Mesenchymal stem cell (in vitro differentiated cells and primary cell): ENCODE measurements around the gene C1QB.

Experiments
- DNase-seq: peaks from one replicate; pipeline ENCODE4 v3.0.0-alpha.2; 2013
- H2AFZ ChIP-seq: one replicate; pipeline ENCODE4 v1.6.1; 2013; ENCODE audit warnings: low read depth, mild to moderate bottlenecking, control low read depth, inconsistent platforms, low read length, moderate library complexity
- H2AK5ac ChIP-seq: 2 replicates; pipeline ENCODE4 v1.6.1; 2013; ENCODE audit warnings: low read length, moderate library complexity, mild to moderate bottlenecking, inconsistent platforms; ENCODE audit not compliant: severe bottlenecking
- H2BK120ac ChIP-seq: one replicate; pipeline ENCODE4 v1.6.1; 2013; ENCODE audit warnings: low read depth, mild to moderate bottlenecking, inconsistent platforms, low read length, moderate library complexity
- H2BK12ac ChIP-seq, 2 experiments: one replicate each; pipeline ENCODE4 v1.6.1; 2013; ENCODE audit warnings: inconsistent platforms in 2 of 2, low read length in 2 of 2, mild to moderate bottlenecking in 2 of 2, moderate library complexity in 2 of 2, control low read depth in 1 of 2
- H2BK15ac ChIP-seq: one replicate; pipeline ENCODE4 v1.6.1; 2013; ENCODE audit warnings: mild to moderate bottlenecking, low read depth, inconsistent platforms; ENCODE audit not compliant: poor library complexity, severe bottlenecking
- H2BK5ac ChIP-seq: 2 replicates; pipeline ENCODE4 v1.6.1; 2013; ENCODE audit warnings: low read depth, mild to moderate bottlenecking, low read length, control low read depth, inconsistent platforms; ENCODE audit not compliant: poor library complexity, severe bottlenecking
- H3K14ac ChIP-seq, 2 experiments: one replicate each; pipeline ENCODE4 v1.6.1; 2013; ENCODE audit warnings: inconsistent platforms in 2 of 2, low read length in 2 of 2, control low read depth in 1 of 2, mild to moderate bottlenecking in 1 of 2, moderate library complexity in 1 of 2
- H3K18ac ChIP-seq, 2 experiments: one replicate each; pipeline ENCODE4 v1.6.1; 2013; ENCODE audit warnings: inconsistent platforms in 2 of 2, low read length in 2 of 2, control low read depth in 1 of 2, low read depth in 1 of 2, mild to moderate bottlenecking in 1 of 2
- H3K23ac ChIP-seq, 2 experiments: one replicate each; pipeline ENCODE4 v1.6.1; 2013; ENCODE audit warnings: inconsistent platforms in 2 of 2, low read length in 2 of 2, mild to moderate bottlenecking in 2 of 2, moderate library complexity in 2 of 2, control low read depth in 1 of 2
- H3K27ac ChIP-seq: 2 replicates; pipeline ENCODE4 v1.5.1; 2013; ENCODE audit warnings: mild to moderate bottlenecking, moderate library complexity, low read length, control low read depth, inconsistent platforms; ENCODE audit not compliant: poor library complexity, severe bottlenecking
- H3K27me3 ChIP-seq, 2 experiments: 2 replicates each; pipeline versions ENCODE4 v1.6.1 to v1.7.0; 2013; ENCODE audit warnings: low read length in 2 of 2, mild to moderate bottlenecking in 2 of 2, moderate library complexity in 2 of 2, control low read depth in 1 of 2, inconsistent platforms in 1 of 2; ENCODE audit not compliant: control insufficient read depth in 1 of 2, insufficient read depth in 1 of 2
- H3K36me3 ChIP-seq, 2 experiments: 2 replicates each; pipeline versions ENCODE4 v1.6.1 to v1.7.0; 2013; ENCODE audit warnings: low read length in 2 of 2, control low read depth in 1 of 2, inconsistent platforms in 1 of 2, low read depth in 1 of 2, mild to moderate bottlenecking in 1 of 2; ENCODE audit not compliant: insufficient read depth in 2 of 2, control insufficient read depth in 1 of 2
- H3K4ac ChIP-seq, 2 experiments: one replicate each; pipeline ENCODE4 v1.6.1; 2013; ENCODE audit warnings: inconsistent platforms in 2 of 2, low read length in 2 of 2, mild to moderate bottlenecking in 2 of 2, moderate library complexity in 2 of 2, control low read depth in 1 of 2, low read depth in 1 of 2
- H3K4me1 ChIP-seq: 2 replicates; pipeline ENCODE4 v1.6.1; 2013; ENCODE audit warnings: low read depth, low read length, control low read depth; ENCODE audit not compliant: control insufficient read depth, insufficient read depth
- H3K4me2 ChIP-seq: 2 replicates; pipeline ENCODE4 v1.6.1; 2013; ENCODE audit warnings: low read length, mild to moderate bottlenecking, inconsistent platforms; ENCODE audit not compliant: poor library complexity, severe bottlenecking
- H3K4me3 ChIP-seq, 2 experiments: 2 replicates each; pipeline versions ENCODE4 v1.5.1 to v1.7.0; 2013; ENCODE audit warnings: low read length in 2 of 2, mild to moderate bottlenecking in 2 of 2, control low read depth in 1 of 2, low read depth in 1 of 2; ENCODE audit not compliant: insufficient read depth in 1 of 2
- H3K79me1 ChIP-seq: replicated peaks from 2 replicates; pipeline ENCODE4 v1.6.1; 2013; ENCODE audit warnings: mild to moderate bottlenecking, control low read depth, low read length, inconsistent platforms; ENCODE audit not compliant: poor library complexity, severe bottlenecking
- H3K9ac ChIP-seq: 2 replicates; pipeline ENCODE4 v1.7.0; 2013; ENCODE audit warnings: mild to moderate bottlenecking, low read length, moderate library complexity
- H3K9me3 ChIP-seq: 2 replicates; pipeline ENCODE4 v1.7.0; 2013; ENCODE audit warnings: mild to moderate bottlenecking, low read length; ENCODE audit not compliant: control insufficient read depth
- H4K8ac ChIP-seq: one replicate; pipeline ENCODE4 v1.6.1; 2013; ENCODE audit warnings: inconsistent platforms, mild to moderate bottlenecking, low read length, moderate library complexity
- H4K91ac ChIP-seq: one replicate; pipeline ENCODE4 v1.6.1; 2013; ENCODE audit warnings: mild to moderate bottlenecking, low read length, inconsistent platforms
- WGBS: methylation state at CpG from one replicate; pipeline ENCODE4 v1.1.7; 2013; ENCODE audit warnings: mixed read lengths; 5-methylcytosine and 5-hydroxymethylcytosine counted together

The C1QB gene

GRCh38 chr1:22626237-22627157 lies 26.5 kb upstream of the C1QB start:
- H3K14ac ChIP-seq: no peak overlapping the region
- no peaks in the 10 kb centered on the region for H3K9me3 ChIP-seq
- no peak overlapping the region for H2BK5ac ChIP-seq
- DNase-seq: no peak
- H3K9ac ChIP-seq: no peak overlapping the region
- H3K4me3 ChIP-seq: no peak overlapping the region
- H2BK15ac ChIP-seq: no peak overlapping the region
- no peaks in the 10 kb centered on the region for H3K36me3 ChIP-seq
- H2BK12ac ChIP-seq: no peak overlapping the region
- no peak overlapping the region for H3K27ac ChIP-seq
- peaks cover 62 to 93% of the 10 kb centered on the region in 2 experiments for H3K27me3 ChIP-seq
- no peak overlapping the region for H4K91ac ChIP-seq
- no peak overlapping the region for H3K4ac ChIP-seq
- WGBS: 53% methylated on average over 17 of the region's 20 CpGs
- no peak overlapping the region for H2BK120ac ChIP-seq
- H3K4me1 ChIP-seq: no peaks in the 10 kb centered on the region
- no peaks in the 10 kb centered on the region for H3K79me1 ChIP-seq
- H2AFZ ChIP-seq: no peak overlapping the region
- H3K23ac ChIP-seq: no peak overlapping the region
- H2AK5ac ChIP-seq: no peak overlapping the region
- no peak overlapping the region for H4K8ac ChIP-seq
- H3K4me2 ChIP-seq: no peak overlapping the region
- no peak overlapping the region for H3K18ac ChIP-seq

GRCh38 chr1:22627331-22627730 lies 25.7 kb upstream of the C1QB start:
- no peak overlapping the region for H3K4me3 ChIP-seq
- H3K27ac ChIP-seq: no peak overlapping the region
- H3K36me3 ChIP-seq: no peaks in the 10 kb centered on the region
- H2AFZ ChIP-seq: no peak overlapping the region
- no peak overlapping the region for H2BK5ac ChIP-seq
- H4K91ac ChIP-seq: no peak overlapping the region
- H3K14ac ChIP-seq: no peak overlapping the region
- H3K18ac ChIP-seq: no peak overlapping the region
- no peak overlapping the region for H2AK5ac ChIP-seq
- WGBS: 64% methylated on average over 5 of the region's 5 CpGs
- H2BK15ac ChIP-seq: no peak overlapping the region
- DNase-seq: no peak
- peaks cover 57 to 94% of the 10 kb centered on the region in 2 experiments for H3K27me3 ChIP-seq
- H3K9ac ChIP-seq: no peak overlapping the region
- H3K9me3 ChIP-seq: no peaks in the 10 kb centered on the region
- no peak overlapping the region for H4K8ac ChIP-seq
- no peaks in the 10 kb centered on the region for H3K79me1 ChIP-seq
- no peak overlapping the region for H3K4ac ChIP-seq
- no peaks in the 10 kb centered on the region for H3K4me1 ChIP-seq
- H2BK12ac ChIP-seq: no peak overlapping the region
- no peak overlapping the region for H2BK120ac ChIP-seq
- no peak overlapping the region for H3K4me2 ChIP-seq
- H3K23ac ChIP-seq: no peak overlapping the region

- Histone ChIP-seq H2AK5ac (no peak overlapping the region), H3K27me3 (peaks cover 67 to 93% of the 10 kb centered on the region in 2 experiments), H3K79me1 (no peaks in the 10 kb centered on the region), H3K23ac (no peak overlapping the region), H2BK5ac (no peak overlapping the region), H2BK15ac (no peak overlapping the region), H3K9ac (no peak overlapping the region), H3K4me1 (no peaks in the 10 kb centered on the region), H2BK12ac (no peak overlapping the region), H3K9me3 (no peaks in the 10 kb centered on the region), H4K8ac (no peak overlapping the region), H3K4ac (no peak overlapping the region), H4K91ac (no peak overlapping the region), H3K36me3 (no peaks in the 10 kb centered on the region), H3K18ac (no peak overlapping the region), H3K4me3 (no peak overlapping the region), H3K27ac (no peak overlapping the region), H2AFZ (no peak overlapping the region), H2BK120ac (no peak overlapping the region), H3K14ac (no peak overlapping the region), H3K4me2 (no peak overlapping the region)
- no peak for DNase-seq
- WGBS: 47% methylated on average over 7 of the region's 11 CpGs
Measured at GRCh38 chr1:22628698-22629444, 24.2 kb upstream of the C1QB start.

- Histone ChIP-seq H3K9ac (no peak overlapping the region), H3K4me1 (no peaks in the 10 kb centered on the region), H2AK5ac (no peak overlapping the region), H2AFZ (no peak overlapping the region), H3K4me2 (no peak overlapping the region), H3K4ac (no peak overlapping the region), H2BK15ac (no peak overlapping the region), H2BK12ac (no peak overlapping the region), H4K91ac (no peak overlapping the region), H3K79me1 (no peaks in the 10 kb centered on the region), H2BK5ac (no peak overlapping the region), H3K36me3 (no peaks in the 10 kb centered on the region), H3K27me3 (peaks cover 76 to 92% of the 10 kb centered on the region in 2 experiments), H3K23ac (no peak overlapping the region), H3K14ac (no peak overlapping the region), H3K9me3 (no peaks in the 10 kb centered on the region), H4K8ac (no peak overlapping the region), H3K4me3 (no peak overlapping the region), H2BK120ac (no peak overlapping the region), H3K18ac (no peak overlapping the region), H3K27ac (no peak overlapping the region)
- no peak for DNase-seq
- WGBS: 30% methylated on average over 2 of the region's 2 CpGs
Measured at GRCh38 chr1:22629886-22630285, 23.1 kb upstream of the C1QB start.
